MV-4-11 (cell line): ENCODE measurements around the gene NFYA.

Source experiments
- DNase-seq: peaks from one replicate; lab custom pipeline; 2025; lab: John Stamatoyannopoulos, UW

Gene NFYA

DNA sequence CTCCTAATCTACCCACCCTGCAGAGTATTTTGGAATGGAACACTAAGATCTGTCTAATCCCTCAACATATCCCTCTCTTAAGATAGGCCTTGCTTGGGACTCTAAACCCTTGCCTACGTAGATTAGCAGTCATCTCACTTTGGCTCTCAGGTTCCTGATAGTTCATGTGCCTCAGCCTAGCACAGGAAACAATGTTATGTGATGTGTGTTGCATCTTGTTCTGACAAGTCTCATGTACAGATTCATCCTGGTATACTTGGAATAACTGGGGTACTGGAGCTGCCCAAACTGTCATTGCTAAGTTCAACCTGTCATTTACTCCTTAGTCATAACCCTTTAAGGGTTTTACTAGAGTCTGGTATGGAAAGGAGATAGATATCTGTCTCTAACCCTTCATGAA lies 47.3 kb downstream of the NFYA start:
- DNase-seq, result no peak

- no peak for DNase-seq
These were observed 49.6 kb downstream of the NFYA start for GRCh38 chr6:41122373-41122772.

DNA sequence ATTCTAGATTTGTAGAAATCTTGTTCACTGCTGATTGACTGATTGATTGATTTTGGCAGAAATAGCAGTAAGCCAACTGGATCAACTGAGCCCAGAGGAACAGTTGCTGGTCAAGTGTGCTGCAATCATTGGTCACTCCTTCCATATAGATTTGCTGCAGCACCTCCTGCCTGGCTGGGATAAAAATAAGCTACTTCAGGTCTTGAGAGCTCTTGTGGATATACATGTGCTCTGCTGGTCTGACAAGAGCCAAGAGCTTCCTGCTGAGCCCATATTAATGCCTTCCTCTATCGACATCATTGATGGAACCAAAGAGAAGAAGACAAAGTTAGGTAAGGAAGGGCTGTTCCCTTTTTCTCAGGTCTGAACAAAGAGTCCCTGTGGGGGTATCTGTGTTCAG lies 50.1 kb downstream of the NFYA start:
- no peak for DNase-seq

DNA sequence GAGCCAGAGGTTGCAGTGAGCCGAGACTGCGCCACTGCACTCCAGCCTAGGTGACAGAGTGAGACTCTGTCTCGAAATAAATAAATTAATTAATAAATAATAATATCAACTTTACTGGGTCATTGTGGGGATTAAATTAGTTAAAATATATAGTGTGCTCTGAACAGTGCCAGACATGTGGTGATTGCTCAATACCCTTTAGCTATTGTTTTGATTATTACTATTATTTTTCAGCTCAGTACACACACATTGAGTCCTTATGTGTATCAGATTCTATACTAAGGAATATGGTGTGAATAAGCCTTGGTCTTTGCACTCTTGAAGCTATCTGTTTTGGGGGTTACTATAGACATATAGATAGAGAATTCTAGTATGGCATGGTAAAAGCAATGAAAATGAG lies 52.5 kb downstream of the NFYA start:
- no peak for DNase-seq

GRCh38 chr6:41132254-41132653 lies 59.5 kb downstream of the NFYA start:
- no peak for DNase-seq

DNA sequence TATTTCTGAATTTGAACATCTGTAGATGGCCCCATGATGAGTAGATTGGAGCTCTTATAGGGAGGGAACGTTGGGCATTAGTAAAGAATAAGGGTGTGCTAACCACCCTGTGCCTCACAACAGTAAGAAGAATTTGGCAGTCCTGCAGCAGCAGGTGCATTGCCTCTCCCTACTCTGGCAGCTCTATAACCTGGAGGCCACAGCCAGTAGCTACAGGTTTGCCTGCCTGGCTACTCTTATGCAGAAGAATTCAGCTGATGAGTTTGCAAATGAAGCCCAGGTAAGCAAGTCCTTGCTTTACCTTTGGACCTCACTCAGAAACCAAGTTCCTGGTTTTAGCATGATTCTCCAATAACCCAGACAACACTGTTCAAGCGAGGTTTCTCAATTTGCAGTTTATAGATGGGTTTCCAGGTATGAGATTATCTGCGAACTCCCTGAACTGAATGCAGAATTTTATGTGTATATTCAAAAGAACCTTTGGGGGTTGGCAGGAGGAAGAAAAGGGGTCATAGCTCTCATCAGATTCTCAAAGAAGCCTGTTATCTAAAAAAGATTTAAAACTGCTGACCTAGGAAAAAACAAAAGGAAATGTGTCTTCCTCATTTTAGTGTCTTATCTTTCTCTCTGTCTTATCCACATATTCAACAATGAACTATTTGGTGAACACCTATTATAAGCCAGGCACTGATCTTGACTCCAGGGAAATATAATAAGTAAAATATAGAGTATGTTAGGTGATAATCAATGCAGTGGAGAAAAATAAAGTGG lies 62.5 kb downstream of the NFYA start:
- no peak for DNase-seq

DNA sequence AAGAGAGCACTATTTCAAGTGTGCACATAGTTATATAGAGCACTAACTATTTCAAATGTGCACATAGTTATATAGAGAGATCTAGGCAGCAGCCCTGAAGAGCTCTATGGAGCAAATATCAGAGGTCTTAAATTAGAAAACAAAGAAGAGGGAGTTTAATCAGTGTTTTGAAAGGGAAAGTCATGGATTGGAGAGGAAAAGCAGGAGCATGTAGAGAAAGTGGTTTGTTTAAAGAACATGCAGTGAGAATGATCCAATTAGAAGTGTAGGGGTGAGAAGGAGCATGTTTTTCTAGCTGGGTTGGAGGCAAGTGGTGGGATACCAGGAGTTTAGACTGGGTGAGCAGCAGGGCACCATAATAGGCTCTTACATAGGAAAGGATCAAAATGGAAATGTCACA lies 64.1 kb downstream of the NFYA start:
- no peak for DNase-seq

- DNase-seq, result no peak
These were observed 75.1 kb downstream of the NFYA start for GRCh38 chr6:41147917-41148316.
